HG03025 (cell line): ENCODE measurements around the gene GAS7.

Experiments used
- ATAC-seq: cut with Tn5 transposase; IDR thresholded peaks from one replicate; pipeline ENCODE4 v1.9.1; 2021; ENCODE audit warnings: mild to moderate bottlenecking, moderate library complexity; ENCODE audit not compliant: unreplicated experiment, low FRiP score

Gene GAS7

DNA sequence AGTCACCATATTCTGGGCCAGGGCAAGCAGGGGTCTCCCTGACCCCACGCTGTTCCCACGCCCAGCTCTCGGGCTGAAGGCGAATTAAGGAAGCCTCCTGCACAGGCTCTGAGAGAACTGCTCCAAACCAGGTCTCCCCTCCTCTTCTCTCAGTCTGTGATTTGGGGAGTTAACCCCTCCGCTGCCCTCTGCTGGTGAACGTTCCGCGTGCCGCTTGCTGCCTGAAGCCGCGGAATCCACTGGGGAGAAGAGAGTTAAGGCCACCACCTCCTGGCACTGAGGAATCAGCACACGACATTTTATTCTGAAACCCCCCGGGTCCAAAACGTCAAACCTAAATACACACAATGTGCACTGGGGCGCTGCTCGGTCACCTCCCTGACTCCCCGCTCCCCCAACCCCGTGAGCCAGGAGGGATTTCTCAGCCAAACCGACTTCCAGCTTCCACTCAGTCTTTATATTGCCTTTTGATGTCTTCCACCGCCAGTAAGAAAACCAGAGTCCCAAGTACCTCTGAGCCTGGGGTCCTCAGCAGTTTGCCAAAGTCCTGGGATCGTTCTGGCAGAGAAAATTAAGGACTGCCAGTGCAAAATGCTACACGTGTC lies 238.9 kb downstream of the GAS7 start:
- ATAC-seq = no peak

GRCh38 chr17:9958586-9959281 lies 239.7 kb downstream of the GAS7 start:
- ATAC-seq = no peak

DNA sequence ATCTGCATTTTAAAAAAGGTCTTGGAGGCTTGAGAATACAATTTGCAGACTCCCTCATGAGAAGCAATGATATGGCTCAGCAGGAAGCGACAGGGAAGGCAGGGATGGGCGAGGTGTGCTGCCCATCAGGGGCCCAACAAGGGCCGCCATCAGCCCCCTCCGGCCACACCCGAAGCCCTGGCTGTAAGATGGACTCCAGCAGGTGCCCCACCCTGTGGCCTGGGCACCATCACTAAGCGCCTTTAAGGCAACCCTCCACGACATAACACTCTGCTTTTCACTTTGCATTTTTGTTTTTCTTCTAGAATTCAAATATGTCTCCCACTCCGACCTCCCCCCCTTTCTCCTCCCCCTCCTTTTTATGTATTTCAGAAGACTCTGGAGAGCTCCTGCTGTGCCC lies 241.2 kb downstream of the GAS7 start:
- no peak for ATAC-seq

- ATAC-seq = no peak
Observed at GRCh38 chr17:9956474-9957131, 241.8 kb downstream of the GAS7 start.

DNA sequence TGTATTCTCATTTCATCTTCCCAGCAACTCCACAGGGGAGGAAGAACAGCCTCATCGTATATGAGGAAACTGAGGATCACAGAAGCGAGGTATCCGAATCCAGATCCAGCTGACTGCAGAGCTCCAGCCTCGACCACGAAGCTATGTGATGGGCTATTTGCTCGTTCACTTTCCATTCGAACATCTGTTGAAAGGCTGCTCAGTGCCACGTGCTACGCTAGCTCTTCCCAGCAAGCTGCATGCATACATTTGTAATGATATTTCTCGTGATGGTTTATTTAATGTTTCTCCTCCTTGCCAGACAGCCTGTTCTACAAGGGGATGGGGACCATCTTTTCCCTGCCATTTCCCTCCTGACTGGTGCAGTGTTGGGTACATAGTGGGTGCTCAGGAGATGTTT lies 244.9 kb downstream of the GAS7 start:
- no peak for ATAC-seq

DNA sequence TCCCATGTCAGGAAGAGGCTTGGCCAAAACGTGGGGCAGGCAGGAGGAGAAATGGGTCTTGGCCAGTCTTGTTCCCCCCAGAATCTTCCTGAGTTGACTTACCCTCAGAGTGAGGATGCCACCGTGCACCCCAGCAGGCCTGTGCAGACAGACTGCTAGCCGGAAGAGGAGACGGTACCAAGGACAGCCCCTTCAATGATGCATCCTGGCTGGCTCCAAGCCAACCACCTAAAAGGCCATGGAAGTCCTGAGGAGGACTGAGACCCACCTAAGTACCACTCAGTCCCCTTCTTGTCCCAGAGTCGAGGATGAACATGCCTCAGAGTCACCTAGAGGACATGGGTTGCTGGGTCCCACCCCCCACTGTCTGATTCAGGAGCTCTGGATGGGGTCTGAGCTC lies 246.6 kb downstream of the GAS7 start:
- ATAC-seq = no peak

GRCh38 chr17:9948928-9949327 lies 249.5 kb downstream of the GAS7 start:
- ATAC-seq = no peak

DNA sequence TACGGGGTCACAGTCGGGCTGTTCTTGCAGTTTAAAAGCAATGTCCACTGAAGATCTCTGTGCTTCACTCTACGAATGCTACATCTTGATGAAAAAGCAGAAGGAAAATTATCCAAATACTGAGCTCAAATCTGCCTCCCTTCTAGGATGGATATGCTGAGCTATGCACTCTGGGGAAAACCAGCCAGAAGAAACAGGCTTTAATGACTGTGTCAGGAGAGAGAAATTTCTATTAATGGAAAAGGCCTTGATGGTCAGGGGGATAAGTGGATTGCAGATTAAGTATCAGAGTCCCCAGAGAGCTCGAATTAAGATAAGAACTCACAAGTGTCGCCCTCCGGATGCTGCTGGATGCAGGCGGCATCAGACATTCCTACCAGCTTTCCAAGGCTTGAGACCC lies 253.7 kb downstream of the GAS7 start:
- no peak for ATAC-seq

DNA sequence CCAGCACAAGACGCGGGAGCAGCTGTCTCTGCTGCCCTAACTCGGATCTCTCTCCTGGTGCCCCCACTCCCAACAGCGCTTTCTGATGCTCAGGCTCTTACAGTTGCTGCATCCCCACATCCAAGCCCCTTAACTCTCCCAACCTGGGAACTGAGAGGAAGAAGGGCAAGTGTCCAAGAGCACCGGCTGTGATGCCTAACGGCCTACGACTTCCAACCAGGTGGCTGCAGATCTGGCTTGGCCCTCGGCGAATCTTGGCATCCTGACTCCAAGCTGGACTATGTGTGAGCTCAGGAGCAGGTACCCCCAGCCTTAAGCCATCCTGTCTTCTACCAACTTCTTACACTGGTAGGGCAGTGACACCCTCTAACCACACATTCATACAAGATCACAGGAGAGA lies 255.1 kb downstream of the GAS7 start:
- no peak for ATAC-seq

- ATAC-seq = no peak
Observed at GRCh38 chr17:9942885-9943284, 255.5 kb downstream of the GAS7 start.

- ATAC-seq = no peak
Observed at GRCh38 chr17:9941305-9941704, 257.1 kb downstream of the GAS7 start.

DNA sequence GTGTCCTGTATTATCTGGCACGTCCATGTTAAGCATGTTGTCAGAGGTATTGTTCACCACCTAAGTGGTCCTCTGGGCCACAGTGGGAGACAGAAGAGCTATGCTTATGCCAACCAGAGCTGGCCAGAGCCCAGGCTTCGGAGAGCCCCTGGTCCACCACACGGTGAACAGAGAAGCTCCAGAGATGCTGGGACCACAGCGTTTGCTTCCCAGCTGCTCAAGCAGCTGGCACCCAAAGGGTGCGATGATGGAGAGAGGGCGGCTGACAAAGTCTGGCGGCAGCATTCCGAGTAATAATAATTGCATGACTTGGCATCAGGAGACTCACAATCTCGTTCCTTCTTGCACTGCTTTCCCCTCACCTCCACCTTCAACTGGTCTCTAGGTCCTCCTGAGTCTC lies 257.6 kb downstream of the GAS7 start:
- no peak for ATAC-seq

GRCh38 chr17:9938764-9939163 lies 259.6 kb downstream of the GAS7 start:
- ATAC-seq = no peak

GRCh38 chr17:9937901-9938300 lies 260.5 kb downstream of the GAS7 start:
- ATAC-seq = no peak

GRCh38 chr17:9937241-9937761 lies 261.1 kb downstream of the GAS7 start:
- ATAC-seq = no peak

DNA sequence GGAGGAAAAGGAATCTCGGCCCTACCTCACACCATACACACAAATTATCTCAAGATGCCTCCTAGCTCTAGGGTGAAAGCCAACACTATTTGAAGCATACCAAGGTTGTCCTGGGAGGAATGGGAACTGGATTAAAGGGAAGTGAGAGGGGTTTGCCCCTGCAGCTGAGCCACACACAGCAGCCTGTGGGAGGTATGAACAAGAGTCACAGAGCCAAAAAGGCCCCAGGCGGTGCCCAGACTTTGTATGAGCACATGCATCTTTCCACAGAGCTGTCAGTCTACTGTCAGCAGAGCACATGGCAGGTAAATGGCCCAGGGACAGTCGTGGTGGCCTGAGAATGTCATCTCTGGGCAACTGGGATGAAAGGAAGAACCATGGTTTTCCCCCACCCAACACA lies 262.3 kb downstream of the GAS7 start:
- ATAC-seq = no peak

DNA sequence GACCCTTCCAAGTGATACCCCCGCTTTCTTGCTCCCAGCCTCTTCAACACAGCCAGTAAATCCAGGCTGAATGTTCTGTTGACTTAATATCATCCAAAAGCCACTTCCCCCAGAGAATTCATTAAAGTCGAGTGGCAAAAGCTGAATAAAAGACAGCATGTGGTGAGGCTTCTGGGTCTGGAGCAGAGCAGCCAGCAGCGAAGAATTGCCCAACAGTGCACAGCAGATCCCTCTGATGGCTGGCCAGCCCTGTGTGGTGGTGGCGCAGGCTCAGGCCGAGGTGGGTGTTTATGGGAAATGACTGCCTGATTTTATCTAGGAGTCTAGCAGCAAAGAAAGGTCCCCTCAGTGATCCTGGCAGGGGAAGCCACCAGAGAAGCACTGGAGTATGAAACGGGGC lies 263.0 kb downstream of the GAS7 start:
- no peak for ATAC-seq

- ATAC-seq = no peak
Observed at GRCh38 chr17:9934331-9934730, 264.1 kb downstream of the GAS7 start.

- no peak for ATAC-seq
Observed at GRCh38 chr17:9932491-9932890, 265.9 kb downstream of the GAS7 start.

DNA sequence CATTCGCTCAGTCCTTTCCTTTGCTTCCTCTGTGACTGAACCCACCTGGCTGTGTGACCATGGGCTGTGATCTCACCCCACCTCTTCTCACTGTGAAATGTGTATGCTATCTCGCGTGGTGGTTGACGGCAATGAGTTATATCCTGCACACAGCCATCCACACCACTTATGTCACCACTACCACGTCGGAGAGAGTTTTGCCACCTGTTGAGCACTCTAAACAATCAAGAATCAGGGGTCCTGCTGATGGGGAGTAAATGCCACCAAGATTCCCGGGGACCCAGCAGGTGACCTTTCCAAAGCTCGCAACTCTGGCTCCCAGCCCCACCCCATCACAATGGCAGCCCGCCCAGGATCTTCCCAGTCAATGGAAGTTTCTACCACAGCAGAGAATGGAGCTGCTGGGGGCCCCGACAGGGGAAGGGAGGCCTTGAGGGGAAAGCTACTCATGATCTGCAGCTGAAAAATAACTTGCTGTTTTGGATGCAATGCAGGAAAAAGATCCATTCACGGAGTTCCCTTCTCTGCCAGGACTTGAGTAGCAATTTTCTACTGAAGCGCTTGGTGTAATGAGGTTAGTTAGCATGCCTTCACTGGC lies 267.2 kb downstream of the GAS7 start:
- ATAC-seq = no peak

DNA sequence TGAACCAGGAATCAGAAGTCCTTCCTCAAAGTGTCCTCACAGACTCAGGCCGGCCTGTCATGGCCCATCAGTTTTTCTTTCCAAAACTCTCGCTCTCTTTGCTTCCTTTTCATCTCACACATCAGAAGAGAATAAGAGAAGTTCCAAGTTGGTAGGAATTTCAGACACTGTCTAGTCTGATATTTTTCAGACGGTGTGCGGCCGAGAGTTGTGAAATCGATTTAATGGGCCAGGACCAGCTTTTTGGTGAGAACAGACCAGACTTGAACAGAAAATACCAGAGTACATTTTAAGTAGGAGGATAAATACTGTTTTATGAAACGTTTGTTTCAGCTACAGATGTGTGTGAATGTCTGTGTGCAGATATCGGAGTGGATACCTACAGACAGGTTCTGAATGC lies 268.5 kb downstream of the GAS7 start:
- ATAC-seq = no peak
